HG03457 (cell line): ENCODE measurements around the gene CSAD.
"Not testable (repeated sequence)": the region's sequence is repeated elsewhere in the genome, so short reads cannot be mapped to it uniquely, and the experiment has no call there.

Experiments used
- ATAC-seq: cut with Tn5 transposase; IDR thresholded peaks from one replicate; pipeline ENCODE4 v1.9.1; 2021; ENCODE audit warnings: moderate number of reproducible peaks; ENCODE audit not compliant: unreplicated experiment

Gene CSAD

DNA sequence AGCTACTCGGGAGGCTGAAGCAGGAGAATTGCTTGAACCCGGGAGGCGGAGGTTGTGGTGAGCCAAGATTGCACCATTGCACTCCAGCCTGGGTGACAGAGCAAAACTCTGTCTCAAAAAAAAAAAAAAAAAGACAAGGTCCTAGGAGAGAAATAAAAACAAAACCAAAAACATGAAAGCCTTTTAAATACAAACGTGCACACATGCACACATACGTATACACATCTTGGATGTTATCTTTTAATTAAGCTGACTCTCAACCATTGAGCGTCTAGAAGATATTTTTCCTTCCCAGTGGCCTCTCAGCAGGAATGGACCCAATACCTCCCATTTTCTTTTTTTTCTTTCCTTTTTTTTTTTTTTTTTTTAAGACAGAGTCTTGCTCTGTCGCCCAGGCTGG is 68.3 kb downstream of the CSAD start:
- ATAC-seq: not testable (repeated sequence)
